ENCODE data around the gene CDC42.

DNA sequence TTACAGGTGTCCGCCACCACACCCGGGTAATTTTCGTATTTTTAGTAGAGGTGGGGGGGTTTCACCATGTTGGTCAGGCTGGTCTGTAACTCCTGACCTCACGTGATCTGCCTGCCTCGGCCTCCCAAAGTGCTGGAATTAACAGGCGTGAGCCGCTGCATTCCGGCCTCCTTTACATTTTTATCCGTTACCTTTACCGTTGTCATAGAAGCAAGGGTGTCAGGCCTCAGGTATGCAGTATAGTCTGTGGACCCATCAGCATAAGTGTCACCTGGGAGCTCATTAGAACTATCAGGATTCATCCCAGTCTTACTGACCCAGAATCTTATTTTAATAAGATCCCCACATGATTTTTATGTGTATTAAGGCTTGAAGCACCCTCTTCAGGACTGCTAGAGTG lies 5.4 kb downstream of the CDC42 start:
- TF ChIP-seq, protein P1, sequence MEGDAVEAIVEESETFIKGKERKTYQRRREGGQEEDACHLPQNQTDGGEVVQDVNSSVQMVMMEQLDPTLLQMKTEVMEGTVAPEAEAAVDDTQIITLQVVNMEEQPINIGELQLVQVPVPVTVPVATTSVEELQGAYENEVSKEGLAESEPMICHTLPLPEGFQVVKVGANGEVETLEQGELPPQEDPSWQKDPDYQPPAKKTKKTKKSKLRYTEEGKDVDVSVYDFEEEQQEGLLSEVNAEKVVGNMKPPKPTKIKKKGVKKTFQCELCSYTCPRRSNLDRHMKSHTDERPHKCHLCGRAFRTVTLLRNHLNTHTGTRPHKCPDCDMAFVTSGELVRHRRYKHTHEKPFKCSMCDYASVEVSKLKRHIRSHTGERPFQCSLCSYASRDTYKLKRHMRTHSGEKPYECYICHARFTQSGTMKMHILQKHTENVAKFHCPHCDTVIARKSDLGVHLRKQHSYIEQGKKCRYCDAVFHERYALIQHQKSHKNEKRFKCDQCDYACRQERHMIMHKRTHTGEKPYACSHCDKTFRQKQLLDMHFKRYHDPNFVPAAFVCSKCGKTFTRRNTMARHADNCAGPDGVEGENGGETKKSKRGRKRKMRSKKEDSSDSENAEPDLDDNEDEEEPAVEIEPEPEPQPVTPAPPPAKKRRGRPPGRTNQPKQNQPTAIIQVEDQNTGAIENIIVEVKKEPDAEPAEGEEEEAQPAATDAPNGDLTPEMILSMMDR (IDR thresholded peaks at IDR 0.05; ENCODE audit: low read depth, low read length): no peak
- no peak for TF ChIP-seq EZH2phosphoT487 (IDR thresholded peaks at IDR 0.05; ENCODE audit: low read depth)

All from OCI-LY3 (cell line).